NCI-H1694 (cell line): ENCODE data around the gene NFIA.
A peak's percentile ranks its signal among the peaks of the same experiment; 100 is the strongest.

Source experiments
- DNase-seq: peaks from one replicate; lab custom pipeline; 2025; lab: John Stamatoyannopoulos, UW

Gene NFIA

GRCh38 chr1:61152469-61153105 lies 70.2 kb downstream of the NFIA start:
- no peak for DNase-seq

GRCh38 chr1:61156576-61157467 lies 74.5 kb downstream of the NFIA start:
- DNase-seq: no peak

GRCh38 chr1:61157468-61157987 lies 75.2 kb downstream of the NFIA start:
- DNase-seq: no peak

- no peak for DNase-seq
Observed at GRCh38 chr1:61158591-61158990, 76.2 kb downstream of the NFIA start.

GRCh38 chr1:61160526-61160925 lies 78.2 kb downstream of the NFIA start:
- DNase-seq: no peak

GRCh38 chr1:61162520-61163258 lies 80.3 kb downstream of the NFIA start:
- no peak for DNase-seq

GRCh38 chr1:61163355-61163754 lies 81.0 kb downstream of the NFIA start:
- no peak for DNase-seq

GRCh38 chr1:61165402-61165801 lies 83.0 kb downstream of the NFIA start:
- no peak for DNase-seq

GRCh38 chr1:61167309-61167708 lies 84.9 kb downstream of the NFIA start:
- DNase-seq: no peak

- no peak for DNase-seq
Observed at GRCh38 chr1:61169045-61169444, 86.7 kb downstream of the NFIA start.

GRCh38 chr1:61169634-61170033 lies 87.3 kb downstream of the NFIA start:
- DNase-seq: no peak

GRCh38 chr1:61170328-61171238 lies 88.2 kb downstream of the NFIA start:
- no peak for DNase-seq

GRCh38 chr1:61171346-61171745 lies 89.0 kb downstream of the NFIA start:
- DNase-seq: no peak

GRCh38 chr1:61171974-61172373 lies 89.6 kb downstream of the NFIA start:
- no peak for DNase-seq

- no peak for DNase-seq
Observed at GRCh38 chr1:61173118-61173517, 90.8 kb downstream of the NFIA start.

GRCh38 chr1:61174060-61174795 lies 91.9 kb downstream of the NFIA start:
- no peak for DNase-seq

- DNase-seq: no peak
Observed at GRCh38 chr1:61175976-61176375, 93.6 kb downstream of the NFIA start.

GRCh38 chr1:61181067-61182038 lies 99.0 kb downstream of the NFIA start:
- DNase-seq: peak; percentile 89

- DNase-seq: no peak
Observed at GRCh38 chr1:61182049-61182448, 99.7 kb downstream of the NFIA start.

- DNase-seq: no peak
Observed at GRCh38 chr1:61182480-61182879, 100.1 kb downstream of the NFIA start.
